Neuronal stem cell (in vitro differentiated cells): Measurements from ENCODE around the gene PUM2.
A peak's percentile ranks its signal among the peaks of the same experiment; 100 is the strongest.

Experiments used
- DNase-seq: peaks from one replicate; pipeline ENCODE4 v3.0.0-alpha.2; 2013; ENCODE audit warnings: low spot score
- H2AFZ ChIP-seq: one replicate; pipeline ENCODE4 v1.6.1; 2013; ENCODE audit warnings: mild to moderate bottlenecking, low read length, inconsistent platforms
- H2AK5ac ChIP-seq: 2 replicates; pipeline ENCODE4 v1.6.1; 2013; ENCODE audit warnings: low read depth, mild to moderate bottlenecking, inconsistent platforms, low read length, moderate library complexity, mixed read lengths
- H2BK120ac ChIP-seq: 2 replicates; pipeline ENCODE4 v1.6.1; 2013; ENCODE audit warnings: low read depth, mild to moderate bottlenecking, inconsistent platforms, low read length, moderate library complexity, mixed read lengths
- H2BK12ac ChIP-seq: one replicate; pipeline ENCODE4 v1.6.1; 2013; ENCODE audit warnings: low read length, inconsistent platforms
- H2BK15ac ChIP-seq: 2 replicates; pipeline ENCODE4 v1.6.1; 2013; ENCODE audit warnings: mild to moderate bottlenecking, low read length, inconsistent platforms, mixed read lengths
- H2BK5ac ChIP-seq: one replicate; pipeline ENCODE4 v1.6.1; 2013; ENCODE audit warnings: inconsistent platforms, mild to moderate bottlenecking, low read length, moderate library complexity
- H3K14ac ChIP-seq: one replicate; pipeline ENCODE4 v1.6.1; 2013; ENCODE audit warnings: low read length, inconsistent platforms
- H3K18ac ChIP-seq: 2 replicates; pipeline ENCODE4 v1.6.1; 2013; ENCODE audit warnings: low read length, inconsistent platforms
- H3K23ac ChIP-seq: 2 replicates; pipeline ENCODE4 v1.6.1; 2013; ENCODE audit warnings: low read depth, mild to moderate bottlenecking, mixed read lengths, low read length, inconsistent platforms; ENCODE audit not compliant: poor library complexity
- H3K27ac ChIP-seq: replicated peaks from 3 replicates; pipeline ENCODE4 v1.5.1; 2013; ENCODE audit warnings: low read length, inconsistent platforms
- H3K27me3 ChIP-seq, 3 experiments: 2 replicates each; pipeline ENCODE4 v1.6.1; 2013; ENCODE audit warnings: low read length in 3 of 3, mild to moderate bottlenecking in 2 of 3, inconsistent platforms in 1 of 3, low read depth in 1 of 3, mixed read lengths in 1 of 3, moderate library complexity in 1 of 3; ENCODE audit not compliant: control insufficient read depth in 3 of 3, insufficient read depth in 3 of 3
- H3K36me3 ChIP-seq, 2 donors: replicated peaks in 1 of 2; 2 replicates each; pipeline ENCODE4 v1.6.1; 2013; ENCODE audit warnings: low read length in 2 of 2; ENCODE audit not compliant: control insufficient read depth in 2 of 2, insufficient read depth in 2 of 2
- H3K4ac ChIP-seq: 2 replicates; pipeline ENCODE4 v1.6.1; 2013; ENCODE audit warnings: inconsistent platforms, mild to moderate bottlenecking, low read length, moderate library complexity
- H3K4me1 ChIP-seq, 2 donors: 1 replicate in 1 of 2; 2 replicates in 1 of 2; pipeline ENCODE4 v1.6.1; 2013; ENCODE audit warnings: low read length in 2 of 2, low read depth in 1 of 2; ENCODE audit not compliant: control insufficient read depth in 2 of 2, insufficient read depth in 1 of 2
- H3K4me2 ChIP-seq: one replicate; pipeline ENCODE4 v1.6.1; 2013; ENCODE audit warnings: mild to moderate bottlenecking, low read length, inconsistent platforms; ENCODE audit not compliant: insufficient read depth, poor library complexity, severe bottlenecking
- H3K4me3 ChIP-seq, 2 donors: 2 replicates each; pipeline ENCODE4 v1.5.1; 2013; ENCODE audit warnings: low read length in 2 of 2, mild to moderate bottlenecking in 2 of 2, inconsistent platforms in 1 of 2, moderate library complexity in 1 of 2
- H3K79me1 ChIP-seq: one replicate; pipeline ENCODE4 v1.6.1; 2013; ENCODE audit warnings: low read depth, mild to moderate bottlenecking, inconsistent platforms, low read length, moderate library complexity
- H3K9ac ChIP-seq: one replicate; pipeline ENCODE4 v1.6.1; 2013; ENCODE audit warnings: mild to moderate bottlenecking, low read depth, low read length, inconsistent platforms; ENCODE audit not compliant: poor library complexity
- H3K9me3 ChIP-seq, 2 donors: replicated peaks in 1 of 2; 2 replicates each; pipeline versions ENCODE3 to v1.6.1; 2013; ENCODE audit warnings: low read length in 2 of 2, mild to moderate bottlenecking in 2 of 2, inconsistent platforms in 1 of 2, low read depth in 1 of 2, mixed read lengths in 1 of 2, moderate library complexity in 1 of 2; ENCODE audit not compliant: control insufficient read depth in 2 of 2, insufficient read depth in 1 of 2
- H4K8ac ChIP-seq: one replicate; pipeline ENCODE4 v1.6.1; 2013; ENCODE audit warnings: low read depth, mild to moderate bottlenecking, inconsistent platforms, low read length, moderate library complexity
- H4K91ac ChIP-seq: one replicate; pipeline ENCODE4 v1.6.1; 2013; ENCODE audit warnings: low read length, low read depth, mild to moderate bottlenecking, inconsistent platforms; ENCODE audit not compliant: poor library complexity
- WGBS, 2 donors: extraction: QIAGEN DNeasy Blood & Tissue Kit; methylation state at CpG; one replicate each; pipeline ENCODE4 v1.1.7; 2013; ENCODE audit warnings: missing lambda C conversion rate in 2 of 2, mixed read lengths in 1 of 2; ENCODE audit not compliant: insufficient read length in 2 of 2, insufficient replicate concordance in 1 of 2; ENCODE audit errors: extremely low coverage in 2 of 2; 5-methylcytosine and 5-hydroxymethylcytosine counted together

The PUM2 gene

DNA sequence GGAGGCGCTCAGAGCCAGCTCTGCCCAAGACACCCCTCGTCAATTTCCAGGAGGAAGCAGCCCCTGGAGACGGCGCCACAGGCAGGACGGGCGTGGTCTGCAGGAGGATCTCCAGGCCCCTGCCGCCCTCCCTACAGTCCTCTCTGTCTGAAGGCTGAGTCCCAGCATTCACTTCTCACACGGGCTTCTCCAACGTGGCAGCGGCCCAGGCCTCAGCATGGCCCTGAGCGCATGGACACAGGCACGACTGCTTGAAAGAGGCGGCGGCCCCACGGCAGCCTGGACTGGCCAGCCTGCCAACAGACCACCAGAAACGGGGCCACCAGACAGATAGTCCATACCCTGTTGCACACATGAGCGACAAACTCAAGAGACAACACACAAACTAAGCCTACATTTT, 149.0 kb downstream of the PUM2 start:
- no peak for DNase-seq
- H2BK5ac ChIP-seq = no peak overlapping the region
- no peak overlapping the region for H4K91ac ChIP-seq
- no peaks in the 10 kb centered on the region for H3K27me3 ChIP-seq
- H2AK5ac ChIP-seq = no peak overlapping the region
- no peak overlapping the region for H2BK15ac ChIP-seq
- H3K4me2 ChIP-seq = no peak overlapping the region
- peaks cover 44 to 56% of the 10 kb centered on the region in 2 donors for H3K36me3 ChIP-seq
- H3K27ac ChIP-seq = no peak overlapping the region
- H3K79me1 ChIP-seq = no peaks in the 10 kb centered on the region
- H3K4me3 ChIP-seq = no peak overlapping the region
- H2BK12ac ChIP-seq = no peak overlapping the region
- peaks cover 0 to 9% of the 10 kb centered on the region in 2 donors for H3K9me3 ChIP-seq
- H3K4me1 ChIP-seq = peaks cover 0 to 9% of the 10 kb centered on the region in 2 donors
- no peak overlapping the region for H4K8ac ChIP-seq
- no peak overlapping the region for H3K23ac ChIP-seq
- no peak overlapping the region for H3K9ac ChIP-seq
- H3K4ac ChIP-seq = no peak overlapping the region
- no CpG with 5 or more reads among the region's 17 CpGs for WGBS, 2 donors
- H3K14ac ChIP-seq = no peak overlapping the region
- no peak overlapping the region for H2AFZ ChIP-seq
- H2BK120ac ChIP-seq = no peak overlapping the region
- no peak overlapping the region for H3K18ac ChIP-seq

DNA sequence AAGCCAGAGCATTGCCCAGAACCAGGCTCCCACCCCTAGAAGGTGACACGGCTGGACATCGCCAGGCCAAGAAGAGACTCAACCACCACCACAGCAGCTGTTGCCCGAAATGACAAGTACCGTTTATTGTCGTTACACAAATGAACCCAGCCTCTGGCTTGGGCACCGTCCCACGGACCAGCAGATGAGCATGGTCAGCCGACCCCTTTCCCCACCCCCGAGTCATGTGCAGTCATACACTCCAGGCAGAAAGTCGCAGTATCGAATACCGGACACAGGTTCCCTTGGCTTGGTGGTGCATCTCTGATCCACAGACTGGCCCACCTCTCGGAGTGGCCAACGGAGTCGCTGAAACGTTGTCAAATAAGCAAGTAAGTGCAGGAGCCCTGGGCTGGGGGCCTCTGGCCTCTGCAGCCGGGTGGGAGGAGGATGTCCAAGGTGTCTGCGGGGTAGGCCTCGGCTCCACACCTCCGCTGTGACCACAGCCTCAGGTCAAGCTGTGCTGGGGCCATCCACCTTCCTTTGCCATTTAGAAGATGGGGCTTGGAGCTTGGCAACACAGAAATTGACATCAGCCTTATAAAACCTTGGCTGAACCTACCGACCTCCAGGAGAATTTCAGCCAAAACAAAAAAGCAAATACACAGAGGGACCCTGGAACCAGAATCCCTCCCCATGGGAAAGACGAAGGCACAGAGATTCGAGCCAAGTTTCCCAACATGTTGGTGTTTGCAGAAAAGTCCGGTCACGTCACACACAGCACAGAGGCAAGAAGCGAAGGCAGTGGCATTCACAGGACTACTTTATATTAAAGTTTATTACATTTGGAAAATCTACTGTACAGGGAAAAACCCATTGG, 149.7 kb downstream of the PUM2 start:
- no peak overlapping the region for H4K91ac ChIP-seq
- whole genome bisulfite sequencing, 2 donors = no CpG with 5 or more reads among the region's 26 CpGs
- H2AK5ac ChIP-seq = no peak overlapping the region
- H2BK120ac ChIP-seq = no peak overlapping the region
- no peak overlapping the region for H2BK5ac ChIP-seq
- H3K14ac ChIP-seq = no peak overlapping the region
- no peak for DNase-seq
- no peak overlapping the region for H3K4ac ChIP-seq
- H2AFZ ChIP-seq = no peak overlapping the region
- H2BK12ac ChIP-seq = no peak overlapping the region
- peaks cover 0 to 9% of the 10 kb centered on the region in 2 donors for H3K9me3 ChIP-seq
- H3K23ac ChIP-seq = peak overlapping the region; percentile 27
- H3K4me2 ChIP-seq = no peak overlapping the region
- no peak overlapping the region for H3K27ac ChIP-seq
- H3K4me3 ChIP-seq = no peak overlapping the region
- no peak overlapping the region for H3K9ac ChIP-seq
- peaks cover 1 to 9% of the 10 kb centered on the region in 2 donors for H3K4me1 ChIP-seq
- peaks cover 43 to 53% of the 10 kb centered on the region in 2 donors for H3K36me3 ChIP-seq
- no peaks in the 10 kb centered on the region for H3K27me3 ChIP-seq
- no peak overlapping the region for H2BK15ac ChIP-seq
- no peak overlapping the region for H4K8ac ChIP-seq
- no peaks in the 10 kb centered on the region for H3K79me1 ChIP-seq
- no peak overlapping the region for H3K18ac ChIP-seq

DNA sequence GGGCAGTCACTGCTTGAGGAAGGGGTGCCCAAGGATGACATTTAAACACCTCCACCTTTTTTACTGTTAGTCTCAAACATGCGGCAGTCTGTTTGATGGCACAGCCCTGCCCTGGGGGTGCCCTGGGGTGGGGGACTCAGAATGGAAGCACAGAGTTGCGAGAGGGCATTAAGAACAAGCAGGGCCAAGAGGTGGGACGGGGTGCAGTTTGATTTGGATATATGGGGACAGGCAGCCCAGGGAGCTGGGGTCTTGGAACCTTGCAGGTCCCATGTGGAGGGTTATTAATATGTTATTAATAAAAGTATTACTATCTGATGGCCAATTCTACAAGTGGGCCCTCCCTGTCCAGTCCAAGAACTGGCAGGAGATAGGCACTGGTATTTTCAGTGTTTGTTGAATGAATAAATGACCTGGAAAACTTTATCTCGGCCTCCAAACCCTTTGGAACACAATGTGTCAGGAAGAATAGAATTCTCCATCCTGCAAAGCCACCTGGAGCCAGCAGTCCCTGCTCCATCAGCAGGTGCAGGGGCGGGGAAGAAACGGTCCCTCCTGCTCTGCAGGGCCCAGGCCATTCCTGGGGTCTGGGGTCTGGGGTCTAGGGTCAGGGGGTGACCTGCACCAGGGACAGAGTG, 150.9 kb downstream of the PUM2 start:
- Histone ChIP-seq H3K4me3 (no peak overlapping the region), H3K9ac (no peak overlapping the region), H3K18ac (no peak overlapping the region), H3K4ac (no peak overlapping the region), H3K9me3 (peaks cover 0 to 9% of the 10 kb centered on the region in 2 donors), H3K27ac (no peak overlapping the region), H3K4me2 (no peak overlapping the region), H2BK15ac (no peak overlapping the region), H3K36me3 (peaks cover 37 to 42% of the 10 kb centered on the region in 2 donors), H4K8ac (no peak overlapping the region), H3K23ac (no peak overlapping the region), H3K27me3 (no peaks in the 10 kb centered on the region), H2BK12ac (no peak overlapping the region), H3K79me1 (no peaks in the 10 kb centered on the region), H2BK5ac (no peak overlapping the region), H2AFZ (no peak overlapping the region), H2BK120ac (no peak overlapping the region), H2AK5ac (no peak overlapping the region), H3K4me1 (peaks cover 1 to 9% of the 10 kb centered on the region in 2 donors), H4K91ac (no peak overlapping the region), H3K14ac (no peak overlapping the region)
- no CpG with 5 or more reads among the region's 6 CpGs for WGBS, 2 donors
- no peak for DNase-seq
